ENCODE measurements around the gene MYH9.

Gene MYH9

GRCh38 chr22:36366291-36366708, 21.5 kb downstream of the MYH9 start:
- no peak for DNase-seq

GRCh38 chr22:36365020-36365411, 22.8 kb downstream of the MYH9 start:
- peak; percentile 90 for DNase-seq

DNA sequence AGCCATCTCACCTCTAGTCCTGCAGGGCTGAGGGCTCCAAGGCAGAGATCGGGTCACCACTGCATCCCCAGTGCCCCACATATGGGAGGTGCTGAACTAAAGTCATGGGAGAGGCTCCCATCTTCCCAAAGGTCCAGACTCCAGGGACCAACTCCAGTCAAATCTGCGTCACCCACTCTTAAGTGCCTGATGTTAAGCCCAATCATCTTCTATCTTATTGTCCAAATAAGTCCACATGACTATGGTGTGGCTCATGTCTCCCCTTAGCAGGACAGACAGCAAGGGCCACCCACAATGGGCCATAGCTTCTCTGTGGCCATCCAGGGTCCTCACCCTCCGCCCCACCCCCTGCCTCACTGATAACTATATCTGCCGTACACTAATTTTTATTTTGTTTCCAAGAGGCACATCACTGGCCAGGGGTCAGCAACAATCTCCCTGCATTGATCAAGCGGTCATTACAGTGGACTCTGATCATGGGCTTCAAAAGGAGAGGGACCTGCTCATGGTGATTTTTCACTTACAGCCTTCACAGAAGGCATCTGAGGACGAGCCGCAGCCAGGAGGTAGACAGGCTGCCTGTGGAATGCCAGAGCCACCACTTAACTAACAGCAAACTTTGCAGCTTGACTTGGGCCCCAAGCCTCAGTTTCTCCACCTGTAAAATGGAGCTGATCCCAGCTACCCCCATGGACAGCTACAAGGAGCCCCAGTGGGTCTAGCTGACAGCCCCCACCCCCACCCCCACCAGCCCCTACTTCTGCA, 23.3 kb downstream of the MYH9 start:
- no peak for DNase-seq

DNA sequence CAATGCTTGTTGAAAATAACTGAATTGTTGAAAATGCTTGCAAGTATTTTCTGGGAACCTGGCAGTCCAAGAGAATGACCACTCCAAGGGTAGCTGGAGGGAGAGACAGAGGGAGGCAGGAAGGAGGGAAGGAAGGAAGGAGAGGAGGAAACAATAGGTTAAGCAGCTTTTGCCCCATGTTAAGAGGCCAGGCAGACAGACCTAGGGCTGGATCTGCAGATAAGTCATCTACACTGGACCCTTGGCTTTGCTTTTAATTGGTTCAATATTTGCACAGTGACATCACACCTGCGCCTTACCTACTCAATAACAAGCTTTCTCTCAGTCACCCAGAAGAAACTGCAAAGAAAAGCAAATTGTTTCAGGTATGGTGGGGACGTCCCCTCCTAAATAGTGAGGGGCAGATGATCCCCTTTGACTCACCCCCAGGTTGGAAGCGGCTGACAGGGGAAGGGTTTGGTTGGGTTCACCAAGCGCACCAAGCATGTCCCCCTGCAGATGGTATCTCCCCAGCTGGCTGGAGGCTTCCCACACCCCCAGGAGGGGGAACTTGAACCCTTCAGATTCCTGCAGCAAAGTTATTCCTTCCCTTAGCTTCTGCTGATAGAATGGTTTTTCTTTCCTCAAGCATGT, 24.3 kb downstream of the MYH9 start:
- no peak for DNase-seq

DNA sequence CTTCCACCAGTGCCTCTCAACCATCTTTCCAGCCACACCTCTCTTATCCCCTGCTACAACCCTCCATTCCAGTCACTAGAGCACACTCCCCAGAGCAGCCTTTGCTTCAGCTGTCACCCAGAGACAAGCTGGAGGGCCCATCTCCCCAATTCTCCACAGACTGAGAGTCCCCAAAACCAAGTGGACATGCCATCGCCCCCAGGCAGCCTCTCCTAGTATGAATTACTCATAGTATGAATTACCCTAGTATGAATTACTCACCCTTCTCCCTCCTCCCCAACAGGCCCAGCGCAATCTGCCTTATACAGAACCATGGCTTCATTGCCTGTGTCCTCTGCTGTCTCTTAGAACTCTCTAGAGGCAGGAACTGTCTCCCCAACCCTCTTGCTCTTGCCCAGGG, 24.8 kb downstream of the MYH9 start:
- peak; percentile 68 for DNase-seq

DNA sequence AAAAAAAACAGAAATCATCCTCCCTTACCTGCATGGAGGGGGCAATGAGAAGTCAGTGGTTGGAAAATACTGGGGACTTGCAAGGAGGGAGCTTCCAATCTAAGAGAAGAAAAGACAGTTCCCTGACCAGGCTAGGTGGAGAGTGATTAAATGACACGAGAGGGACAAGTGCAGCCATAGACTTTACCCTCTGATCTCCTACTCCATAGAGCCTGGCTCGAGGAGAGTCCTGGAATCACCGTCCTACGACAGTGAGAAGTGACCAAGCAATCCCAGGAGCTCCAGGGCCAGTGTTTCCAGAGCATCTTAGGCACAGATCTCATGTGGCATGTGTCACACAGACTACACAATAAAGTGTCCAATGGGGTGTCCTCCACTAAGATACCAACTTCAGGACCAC, 25.7 kb downstream of the MYH9 start:
- no peak for DNase-seq

DNA sequence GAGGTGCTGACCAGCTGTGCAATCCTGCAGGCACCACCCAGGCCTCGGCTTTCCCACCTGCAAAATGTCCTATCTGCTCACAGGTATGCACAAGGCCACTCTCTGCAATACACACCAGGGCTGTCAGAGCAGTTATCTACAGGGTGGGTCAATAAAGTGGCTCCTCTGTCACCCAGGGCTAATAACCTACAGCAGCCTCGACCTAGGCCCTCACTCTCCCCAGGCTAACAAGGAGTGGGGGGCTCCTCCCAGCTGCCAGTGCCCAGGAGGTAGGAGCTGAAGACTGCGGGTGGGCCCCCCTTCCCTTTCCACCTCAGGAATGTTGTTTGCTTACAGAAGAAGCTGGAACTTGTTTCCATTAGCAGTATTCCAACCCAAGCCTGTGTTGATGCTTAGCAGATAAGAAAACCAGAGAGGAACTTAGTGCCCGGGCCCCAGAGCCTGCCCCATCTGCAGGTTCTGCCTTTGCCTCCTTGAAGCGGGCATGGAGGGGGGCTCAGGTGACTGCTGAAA, 26.8 kb downstream of the MYH9 start:
- no peak for DNase-seq

DNA sequence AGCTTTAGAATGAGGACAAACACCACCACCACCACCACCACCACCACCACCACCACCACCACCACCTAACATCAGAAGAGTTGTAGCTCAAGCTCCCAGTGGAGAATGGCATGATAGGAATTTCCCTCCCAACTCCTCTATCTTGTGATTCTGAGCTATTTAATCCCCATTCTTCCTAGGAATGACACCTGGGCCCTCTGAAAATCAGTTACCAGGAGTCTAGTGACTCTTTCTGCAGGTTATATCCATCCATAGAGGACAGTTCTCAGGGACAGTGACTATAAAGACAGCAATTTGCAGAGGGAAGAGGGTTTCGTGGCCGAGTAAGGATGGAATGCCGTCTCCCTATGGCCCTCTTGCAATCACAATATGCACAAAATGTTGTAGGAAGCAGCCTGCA, 27.8 kb downstream of the MYH9 start:
- no peak for DNase-seq

DNA sequence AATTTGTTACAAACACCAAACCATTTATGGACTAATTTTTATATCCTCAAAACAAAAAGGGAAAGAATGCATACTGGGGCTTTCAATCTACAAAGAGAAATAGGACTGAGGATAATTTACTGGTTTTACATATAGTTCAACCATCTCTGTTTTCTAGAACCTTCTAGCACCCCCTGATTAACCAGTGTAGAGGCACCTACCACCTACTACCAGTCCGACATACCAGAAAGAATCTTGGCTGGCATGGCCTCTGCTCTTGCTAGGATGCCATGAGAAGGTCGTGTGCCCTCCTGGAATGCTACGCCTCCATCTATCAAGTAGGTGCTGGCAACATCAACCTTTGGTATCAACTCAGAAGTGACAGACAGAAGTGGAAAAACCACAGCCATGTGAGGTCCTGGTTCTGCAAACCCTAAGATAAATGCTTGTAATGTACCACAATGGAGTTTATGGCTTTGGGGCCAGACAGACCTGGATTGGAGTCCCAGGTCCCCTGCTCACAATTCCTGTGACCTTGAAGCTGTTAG, 28.2 kb downstream of the MYH9 start:
- DNase-seq: no peak

- DNase-seq: no peak
Measured at GRCh38 chr22:36358533-36359469, 29.0 kb downstream of the MYH9 start.

GRCh38 chr22:36356708-36357624, 30.8 kb downstream of the MYH9 start:
- peak; percentile 69 for DNase-seq

- no peak for DNase-seq
Measured at GRCh38 chr22:36355894-36356293, 31.9 kb downstream of the MYH9 start.

GRCh38 chr22:36355362-36355761, 32.4 kb downstream of the MYH9 start:
- no peak for DNase-seq

DNA sequence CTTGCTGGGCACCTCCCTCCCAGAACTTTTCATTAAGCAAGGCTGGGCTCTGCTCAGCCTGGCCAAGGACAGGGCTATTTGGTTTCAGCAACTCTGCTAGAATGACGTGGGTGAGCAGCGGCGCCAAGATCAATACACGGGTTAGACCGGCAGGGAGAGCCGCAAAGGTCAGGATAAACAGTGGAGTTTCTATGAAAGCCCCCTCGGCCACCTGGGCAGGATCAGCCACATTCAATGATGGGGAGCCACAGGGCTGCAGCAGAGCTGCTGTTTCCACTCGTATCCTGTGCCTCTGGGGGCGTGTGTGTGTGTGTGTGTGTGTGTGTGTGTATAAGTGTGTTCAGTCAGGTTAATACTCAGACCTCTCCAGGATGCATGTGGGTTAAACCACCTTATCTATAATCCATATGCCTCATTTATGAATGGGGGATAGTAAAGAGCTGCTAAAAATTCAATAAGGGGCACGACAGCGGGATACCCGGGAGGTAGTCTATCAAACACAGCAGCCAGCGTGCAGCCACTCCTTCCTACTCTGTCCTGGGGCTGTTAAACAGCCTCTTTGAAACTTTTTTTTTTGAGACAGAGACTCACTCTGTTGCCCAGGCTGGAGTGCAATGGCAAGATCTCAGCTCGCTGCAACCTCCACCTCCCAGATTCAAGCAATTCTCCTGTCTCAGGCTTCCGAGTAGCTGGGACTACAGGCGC, 34.8 kb downstream of the MYH9 start:
- peak; percentile 68 for DNase-seq

GRCh38 chr22:36351921-36352802, 35.6 kb downstream of the MYH9 start:
- no peak for DNase-seq

DNA sequence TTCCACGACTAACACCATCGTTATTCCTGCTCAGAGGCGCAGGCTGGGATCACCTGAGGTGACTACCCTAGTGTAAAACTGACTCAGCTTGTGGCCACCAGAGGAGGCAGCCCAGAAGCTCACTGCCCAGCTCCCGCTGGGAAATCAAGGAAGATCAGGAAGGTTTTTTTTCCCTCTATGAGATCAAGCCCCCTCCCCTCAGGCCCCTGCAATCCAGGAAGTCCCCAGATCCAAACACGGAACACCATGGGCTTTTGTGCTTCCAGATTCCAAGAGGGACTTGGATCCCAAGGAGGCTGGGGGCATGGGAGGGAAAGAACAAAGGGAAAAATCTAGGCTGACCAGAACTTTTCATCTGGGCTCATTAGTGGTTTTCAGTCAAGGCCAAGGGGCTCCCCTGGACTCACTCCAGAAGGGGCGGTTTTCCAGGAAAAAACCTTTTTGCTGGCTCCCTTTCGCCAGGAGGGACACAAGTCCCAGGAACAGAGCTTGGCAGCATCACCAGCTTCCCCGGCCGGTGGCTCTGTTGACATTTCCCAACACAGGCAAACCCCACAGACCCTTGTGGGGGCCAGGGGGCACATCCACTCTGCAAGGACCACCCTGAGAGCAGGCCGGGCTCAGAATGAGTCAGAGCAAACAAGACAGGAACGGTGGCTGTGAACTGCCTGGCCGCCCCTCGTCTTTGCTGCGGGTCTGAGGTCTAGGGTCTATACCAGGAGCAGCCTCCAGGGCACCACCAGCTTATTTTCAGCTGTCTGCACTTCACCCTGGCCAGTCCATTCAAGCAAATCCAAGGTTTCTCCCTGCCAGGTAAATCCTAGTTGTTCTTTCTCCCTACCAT, 36.8 kb downstream of the MYH9 start:
- no peak for DNase-seq

- DNase-seq: no peak
Measured at GRCh38 chr22:36349726-36350125, 38.0 kb downstream of the MYH9 start.

GRCh38 chr22:36348760-36349159, 39.0 kb downstream of the MYH9 start:
- DNase-seq: no peak

DNA sequence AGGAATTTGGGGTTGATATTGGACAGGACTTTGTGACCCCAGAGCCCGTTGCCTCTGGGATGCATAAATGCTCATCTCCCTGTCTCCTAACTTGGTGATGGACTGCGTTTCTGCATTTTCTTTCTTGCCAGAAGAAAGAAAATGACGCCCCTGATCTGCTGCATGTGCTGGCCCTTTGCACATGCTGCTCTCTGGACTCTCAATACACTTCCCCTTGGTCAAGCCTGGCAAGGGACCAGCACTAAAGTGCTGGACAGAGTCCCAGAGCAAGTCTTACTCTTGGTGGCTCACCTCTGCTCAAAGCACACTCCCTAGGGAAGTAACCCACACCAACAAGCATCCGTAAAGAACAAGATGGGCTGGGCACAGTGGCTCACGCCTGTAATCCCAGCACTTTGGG, 40.7 kb downstream of the MYH9 start:
- DNase-seq: no peak

Data from stimulated activated CD8-positive, alpha-beta memory T cell treated with anti-CD3 and anti-CD28 coated beads, Interleukin-4, amount 100 ng/mL, for 48 hours (primary cell).